SK-N-SH (cell line): Measurements from ENCODE around the gene BCR.

Experiments used
- CHD2 ChIP-seq: fragments of 150-350 bp; IDR thresholded peaks from 2 replicates; pipeline ENCODE4 v1.6.1; 2018; ENCODE audit warnings: low read length; ENCODE audit not compliant: partially characterized antibody
- EP300 ChIP-seq, 2 experiments: IDR thresholded peaks; 2 replicates each; pipeline versions ENCODE4 v1.4.0 to v1.6.1; 2012; ENCODE audit warnings: borderline replicate concordance in 1 of 2, low read depth in 1 of 2, low read length in 1 of 2
- EZH2phosphoT487 ChIP-seq: fragments of 200-600 bp; sonication (generic); IDR thresholded peaks from 2 replicates; pipeline ENCODE4 v1.6.1; 2017; ENCODE audit warnings: low read depth, mixed run types, mild to moderate bottlenecking, antibody characterized with exemption, moderate library complexity, borderline replicate concordance
- FOXM1 ChIP-seq: IDR thresholded peaks from 2 replicates; pipeline ENCODE4 v1.4.0; 2012; ENCODE audit warnings: low read depth, mild to moderate bottlenecking
- JUND ChIP-seq: IDR thresholded peaks from 2 replicates; pipeline ENCODE4 v1.4.0; 2012
- NFIC ChIP-seq: IDR thresholded peaks from 2 replicates; pipeline ENCODE4 v1.4.0; 2012; ENCODE audit warnings: borderline replicate concordance
- RCOR1 ChIP-seq: fragments of 150-350 bp; IDR thresholded peaks from 2 replicates; pipeline ENCODE4 v1.6.1; 2017; ENCODE audit warnings: antibody characterized with exemption, low read length
- RFX5 ChIP-seq: IDR thresholded peaks from 2 replicates; pipeline ENCODE4 v1.6.1; 2012; ENCODE audit warnings: mild to moderate bottlenecking, improper control_type of control experiment, low read length
- TEAD4 ChIP-seq: IDR thresholded peaks from 2 replicates; pipeline ENCODE4 v1.4.0; 2012; ENCODE audit warnings: mild to moderate bottlenecking, borderline replicate concordance; ENCODE audit not compliant: insufficient read depth
- YY1 ChIP-seq: IDR thresholded peaks from 2 replicates; pipeline ENCODE4 v1.4.0; 2012; ENCODE audit warnings: low read depth, mild to moderate bottlenecking
- TF ChIP-seq, protein P1 (sequence below): fragments of 200-600 bp; sonication (generic); IDR thresholded peaks from 2 replicates; pipeline ENCODE4 v1.6.1; 2017; ENCODE audit warnings: antibody characterized with exemption, mild to moderate bottlenecking, moderate library complexity

DNA sequence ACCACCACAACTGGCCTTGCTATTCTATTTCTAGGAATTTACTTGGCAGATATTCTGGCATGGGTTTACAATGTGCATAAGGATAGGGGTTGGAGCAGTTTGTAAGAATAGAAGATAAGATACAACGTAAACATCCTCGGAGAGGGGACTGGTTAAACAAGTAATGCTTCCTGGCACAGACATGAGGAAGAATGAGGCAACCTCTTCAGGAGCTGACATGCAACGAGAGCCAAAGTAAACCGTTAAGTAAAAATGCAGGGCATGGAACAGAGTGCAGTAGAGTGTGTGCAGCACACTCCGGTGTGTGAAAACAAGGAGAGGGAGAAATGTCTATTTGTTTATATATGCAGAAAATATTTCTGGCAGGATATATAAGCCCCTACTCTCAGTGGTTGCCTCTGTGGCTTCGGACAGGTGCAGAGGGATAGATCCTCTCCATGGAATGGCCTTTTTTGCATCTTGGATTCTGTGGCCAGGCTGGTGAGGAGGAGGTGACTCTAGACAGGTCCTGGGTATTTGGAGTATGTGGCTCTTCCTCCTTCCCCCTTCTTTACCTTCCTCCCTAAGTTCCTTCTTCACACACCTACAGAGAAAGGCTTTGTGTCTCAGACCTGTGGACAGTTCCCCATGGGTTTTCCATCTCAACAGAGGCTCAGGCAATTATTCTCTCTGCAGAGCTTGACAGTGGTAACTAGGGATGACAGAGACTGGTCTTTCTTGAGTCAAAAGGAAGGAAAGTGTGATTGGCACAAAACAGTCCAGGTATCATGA is 32.5 kb upstream of the BCR start:
- TF ChIP-seq, protein P1, sequence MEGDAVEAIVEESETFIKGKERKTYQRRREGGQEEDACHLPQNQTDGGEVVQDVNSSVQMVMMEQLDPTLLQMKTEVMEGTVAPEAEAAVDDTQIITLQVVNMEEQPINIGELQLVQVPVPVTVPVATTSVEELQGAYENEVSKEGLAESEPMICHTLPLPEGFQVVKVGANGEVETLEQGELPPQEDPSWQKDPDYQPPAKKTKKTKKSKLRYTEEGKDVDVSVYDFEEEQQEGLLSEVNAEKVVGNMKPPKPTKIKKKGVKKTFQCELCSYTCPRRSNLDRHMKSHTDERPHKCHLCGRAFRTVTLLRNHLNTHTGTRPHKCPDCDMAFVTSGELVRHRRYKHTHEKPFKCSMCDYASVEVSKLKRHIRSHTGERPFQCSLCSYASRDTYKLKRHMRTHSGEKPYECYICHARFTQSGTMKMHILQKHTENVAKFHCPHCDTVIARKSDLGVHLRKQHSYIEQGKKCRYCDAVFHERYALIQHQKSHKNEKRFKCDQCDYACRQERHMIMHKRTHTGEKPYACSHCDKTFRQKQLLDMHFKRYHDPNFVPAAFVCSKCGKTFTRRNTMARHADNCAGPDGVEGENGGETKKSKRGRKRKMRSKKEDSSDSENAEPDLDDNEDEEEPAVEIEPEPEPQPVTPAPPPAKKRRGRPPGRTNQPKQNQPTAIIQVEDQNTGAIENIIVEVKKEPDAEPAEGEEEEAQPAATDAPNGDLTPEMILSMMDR, result no peak
- TF ChIP-seq YY1 (no peak), EZH2phosphoT487 (no peak), FOXM1 (no peak), RCOR1 (no peak), EP300 (IDR thresholded peaks at IDR 0.05; ENCODE audit: borderline replicate concordance in 1 of 2, low read depth in 1 of 2, low read length in 1 of 2) (no peak), CHD2 (no peak), NFIC (no peak), JUND (no peak), RFX5 (no peak), TEAD4 (no peak)
